GM12873 (cell line): ENCODE measurements around the gene CRIM1.

Experiments
- TF ChIP-seq, protein P1 (sequence below): IDR thresholded peaks from 2 replicates; pipeline ENCODE4 v1.5.1; 2012; ENCODE audit warnings: low read depth, mild to moderate bottlenecking, moderate library complexity, low read length, control low read depth; ENCODE audit not compliant: insufficient read depth; ENCODE audit errors: missing control alignments

The CRIM1 gene

DNA sequence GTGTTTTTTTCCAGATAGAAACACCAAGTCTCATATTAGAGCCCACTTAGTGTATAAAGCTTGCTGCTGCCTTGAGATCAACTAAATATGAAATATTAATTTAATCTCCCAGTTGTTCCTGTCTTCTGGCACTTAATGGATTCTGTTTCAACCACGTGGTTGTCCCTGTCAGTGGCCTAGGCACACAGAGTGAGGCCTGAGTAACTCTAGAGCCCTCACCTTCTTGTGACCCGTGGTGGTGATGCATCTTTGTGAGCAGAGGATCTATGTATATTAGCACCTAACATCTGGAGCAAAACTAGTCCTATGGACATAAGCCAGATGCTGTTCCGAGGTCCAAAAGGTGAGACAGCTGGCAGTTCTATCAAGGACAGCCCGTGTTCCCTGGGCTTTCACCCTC, 167.6 kb downstream of the CRIM1 start:
- TF ChIP-seq, protein P1, sequence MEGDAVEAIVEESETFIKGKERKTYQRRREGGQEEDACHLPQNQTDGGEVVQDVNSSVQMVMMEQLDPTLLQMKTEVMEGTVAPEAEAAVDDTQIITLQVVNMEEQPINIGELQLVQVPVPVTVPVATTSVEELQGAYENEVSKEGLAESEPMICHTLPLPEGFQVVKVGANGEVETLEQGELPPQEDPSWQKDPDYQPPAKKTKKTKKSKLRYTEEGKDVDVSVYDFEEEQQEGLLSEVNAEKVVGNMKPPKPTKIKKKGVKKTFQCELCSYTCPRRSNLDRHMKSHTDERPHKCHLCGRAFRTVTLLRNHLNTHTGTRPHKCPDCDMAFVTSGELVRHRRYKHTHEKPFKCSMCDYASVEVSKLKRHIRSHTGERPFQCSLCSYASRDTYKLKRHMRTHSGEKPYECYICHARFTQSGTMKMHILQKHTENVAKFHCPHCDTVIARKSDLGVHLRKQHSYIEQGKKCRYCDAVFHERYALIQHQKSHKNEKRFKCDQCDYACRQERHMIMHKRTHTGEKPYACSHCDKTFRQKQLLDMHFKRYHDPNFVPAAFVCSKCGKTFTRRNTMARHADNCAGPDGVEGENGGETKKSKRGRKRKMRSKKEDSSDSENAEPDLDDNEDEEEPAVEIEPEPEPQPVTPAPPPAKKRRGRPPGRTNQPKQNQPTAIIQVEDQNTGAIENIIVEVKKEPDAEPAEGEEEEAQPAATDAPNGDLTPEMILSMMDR: no peak

DNA sequence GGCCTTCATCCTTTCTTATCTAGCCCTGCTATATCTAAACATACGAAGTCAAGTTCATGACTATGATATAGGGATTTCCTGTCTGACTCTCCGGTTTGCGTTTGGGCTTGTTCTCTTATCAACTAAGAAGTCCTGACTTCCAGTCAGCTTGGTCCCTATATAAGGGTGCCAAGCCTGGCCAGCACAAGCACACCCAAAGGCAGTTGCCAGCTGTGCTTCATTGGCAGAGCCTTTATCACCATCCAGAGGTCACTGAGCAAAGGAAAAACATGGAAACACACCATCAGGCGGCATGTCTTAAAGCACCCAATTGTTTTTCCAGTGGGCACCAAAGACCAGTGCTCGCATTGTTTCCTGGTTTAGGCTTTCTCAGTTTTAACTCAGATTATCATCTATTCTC, 169.7 kb downstream of the CRIM1 start:
- TF ChIP-seq, protein P1: no peak

DNA sequence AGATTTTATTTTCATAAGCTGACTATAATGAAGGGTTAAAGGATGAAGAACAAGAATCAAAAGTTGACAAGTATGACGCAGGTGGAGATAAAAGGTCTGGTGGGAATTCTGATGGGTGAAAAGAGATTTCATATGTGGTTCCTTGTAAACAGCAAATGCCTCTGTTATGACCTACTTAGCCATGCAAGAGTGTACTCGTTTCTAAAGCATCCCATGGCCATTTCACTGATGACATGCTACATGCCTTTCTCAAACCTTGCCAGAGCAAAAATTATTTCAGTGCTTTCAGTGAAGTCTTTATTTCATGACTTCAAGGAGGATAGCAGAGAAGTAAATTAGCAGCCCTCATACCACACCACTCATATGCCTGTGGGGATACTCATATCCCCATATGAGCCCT, 170.6 kb downstream of the CRIM1 start:
- TF ChIP-seq, protein P1: no peak

DNA sequence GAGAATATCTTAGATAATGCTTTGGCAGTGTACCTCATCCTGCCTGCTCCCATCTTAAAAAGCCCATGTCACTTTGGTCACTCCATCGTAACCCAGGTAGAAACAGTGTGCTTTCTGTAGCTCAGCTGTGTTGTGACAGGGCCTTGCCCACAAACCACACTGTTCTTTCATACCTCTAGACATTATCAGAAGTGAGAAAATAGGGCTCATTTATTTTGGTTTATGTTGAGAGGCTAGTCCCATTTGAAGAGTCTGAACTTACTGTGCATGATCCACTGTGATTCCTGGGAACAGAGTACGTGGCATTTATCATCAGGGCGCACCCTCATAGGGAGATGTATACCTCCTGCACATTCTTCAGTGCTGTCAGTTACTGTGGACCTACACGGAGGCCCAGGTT, 172.7 kb downstream of the CRIM1 start:
- TF ChIP-seq, protein P1: no peak

DNA sequence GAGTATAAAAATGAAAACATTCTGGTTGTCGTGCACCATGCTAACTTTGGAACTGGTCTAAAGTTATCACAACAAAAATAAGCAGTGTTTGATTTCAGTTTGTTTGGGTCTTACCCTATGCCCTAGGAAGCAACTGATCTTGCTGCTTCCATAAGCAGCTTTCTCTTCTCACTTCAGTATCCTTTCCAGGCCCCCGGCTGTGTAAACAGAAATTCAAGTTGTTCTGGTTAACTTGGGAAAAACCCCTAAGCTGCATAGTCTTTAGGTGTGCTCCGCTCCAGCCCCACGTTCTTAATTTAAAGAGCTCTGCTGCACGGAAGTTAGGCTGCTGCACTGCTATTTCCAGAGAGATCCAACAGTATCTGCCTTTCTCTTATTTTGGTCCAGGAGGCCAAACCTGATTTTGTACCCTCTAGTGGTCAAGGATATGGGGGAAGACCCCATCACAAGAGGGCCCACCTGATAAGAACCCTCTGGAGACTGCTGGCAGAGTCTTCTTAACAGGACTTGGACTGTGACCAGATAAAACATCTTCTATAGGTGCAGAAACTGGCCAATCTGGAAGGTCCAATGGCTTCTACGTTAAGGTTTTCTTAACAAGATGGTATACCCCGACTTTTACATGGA, 173.3 kb downstream of the CRIM1 start:
- TF ChIP-seq, protein P1: no peak

DNA sequence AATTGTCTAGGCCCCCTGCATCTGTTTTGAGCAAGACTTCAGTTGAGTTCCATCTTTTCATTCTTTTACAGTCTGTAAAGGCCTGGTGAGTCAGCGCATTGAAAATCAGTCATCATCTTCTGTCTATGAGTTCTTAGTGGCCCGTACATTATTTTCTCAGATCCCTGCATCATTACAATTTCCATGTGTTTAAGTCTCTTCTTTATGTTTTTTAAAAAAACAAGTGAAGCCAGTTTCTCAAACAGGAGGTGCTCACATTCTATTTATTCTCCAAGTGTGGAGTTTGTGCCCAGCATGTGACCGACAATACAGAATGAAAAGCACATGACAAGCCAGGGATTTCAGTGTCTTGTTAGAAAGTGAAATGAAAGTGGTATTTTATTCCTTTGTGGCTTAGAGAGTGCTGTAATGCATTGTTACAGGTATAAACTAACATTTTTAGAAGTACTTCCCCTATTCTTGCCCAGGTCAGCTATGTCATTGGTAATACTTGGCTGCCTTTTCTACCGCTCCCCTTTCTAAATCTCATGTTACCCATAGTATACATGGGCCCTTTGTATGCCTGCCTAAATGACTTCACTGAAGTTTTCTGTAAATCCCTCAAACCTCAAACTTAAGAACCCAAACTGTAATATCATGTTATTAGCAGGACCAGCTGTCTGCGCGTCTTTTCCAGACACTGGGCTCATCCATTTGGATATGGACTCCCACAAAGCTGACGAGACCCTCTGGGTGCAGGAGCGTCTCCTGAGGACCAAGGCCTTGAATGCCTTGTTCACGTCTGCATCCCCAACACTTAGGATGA, 174.8 kb downstream of the CRIM1 start:
- TF ChIP-seq, protein P1: no peak

DNA sequence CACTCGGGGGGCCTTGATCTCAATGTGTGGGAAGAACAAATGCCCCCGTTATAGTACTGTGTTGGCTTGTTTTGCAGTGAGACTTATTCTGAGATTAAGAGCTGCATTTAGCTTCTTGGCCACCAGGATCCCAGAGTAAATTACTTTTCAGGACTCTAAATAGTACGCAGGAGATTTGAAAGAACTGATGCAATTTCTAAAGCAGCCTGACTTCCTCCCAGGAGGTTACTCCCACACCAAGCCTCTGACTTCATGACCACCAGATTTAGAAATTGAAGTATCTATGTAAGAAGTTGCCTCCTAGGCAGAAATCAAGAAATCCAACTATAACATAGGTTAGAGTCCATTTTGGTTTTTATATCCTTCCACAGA, 175.4 kb downstream of the CRIM1 start:
- TF ChIP-seq, protein P1: no peak
